Posterior cingulate gyrus (tissue), 11 donors: ENCODE measurements around the gene ANK2.

Source experiments
- DNase-seq, 10 donors: peaks; one replicate each; pipeline versions ENCODE4 v3.0.0 to v3.0.0-alpha.2; 2020 to 2021; ENCODE audit warnings: mixed read lengths in 3 of 10
- intact Hi-C: fragments of 100-400 bp; cut with DNase I; formaldehyde crosslinking; loops from one replicate; pipeline ENCODE4 v1.15.1; 2023

Gene ANK2

GRCh38 chr4:113410686-113411085 is 361.2 kb downstream of the ANK2 start:
- intact Hi-C loops: no loop called here

DNA sequence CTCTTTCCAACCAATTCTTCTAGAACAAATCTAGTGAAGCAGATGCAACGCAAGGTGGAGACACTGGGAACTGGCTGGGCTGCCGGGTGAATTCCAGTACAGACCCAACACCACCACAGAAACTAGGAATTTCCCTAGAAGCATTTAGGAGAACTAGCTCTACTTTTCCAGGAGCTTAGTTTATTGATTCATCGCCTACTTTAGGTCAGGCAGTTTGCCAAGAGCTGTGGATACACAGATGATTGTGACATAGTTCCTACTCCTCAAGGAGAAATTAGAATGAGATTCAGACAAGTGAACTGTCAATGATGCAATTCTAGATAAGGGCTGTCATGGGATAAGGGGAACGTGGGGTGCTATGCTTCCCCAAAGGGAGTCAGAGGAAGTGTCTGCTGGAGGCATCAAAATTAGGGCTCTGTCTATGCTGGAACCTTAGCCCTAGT is 362.1 kb downstream of the ANK2 start:
- intact Hi-C loops: no loop called here
- no peak for DNase-seq

More at GRCh38 chr4:113410686-113411085, 361.2 kb downstream of the ANK2 start:
- no peak for DNase-seq

DNA sequence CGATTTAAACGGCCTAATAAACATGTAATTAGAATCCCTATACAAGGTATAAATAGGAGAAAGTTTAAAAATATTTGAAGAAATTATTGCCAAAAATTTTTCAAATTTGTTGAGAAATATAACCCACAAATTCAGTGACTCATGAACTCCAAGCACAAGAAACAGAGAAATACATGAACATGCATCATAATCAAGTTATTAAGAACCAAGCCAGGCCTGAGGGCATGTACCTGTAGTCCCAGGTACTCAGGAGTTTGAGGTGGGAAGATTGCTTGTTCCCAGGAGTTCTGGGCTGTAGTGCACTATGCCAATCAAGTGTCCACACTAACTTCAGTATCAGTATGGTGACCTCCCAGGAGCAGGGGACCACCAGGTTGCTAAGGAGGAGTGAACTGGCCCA is 370.2 kb downstream of the ANK2 start:
- DNase-seq: no peak
- intact Hi-C loops: no loop called here

DNA sequence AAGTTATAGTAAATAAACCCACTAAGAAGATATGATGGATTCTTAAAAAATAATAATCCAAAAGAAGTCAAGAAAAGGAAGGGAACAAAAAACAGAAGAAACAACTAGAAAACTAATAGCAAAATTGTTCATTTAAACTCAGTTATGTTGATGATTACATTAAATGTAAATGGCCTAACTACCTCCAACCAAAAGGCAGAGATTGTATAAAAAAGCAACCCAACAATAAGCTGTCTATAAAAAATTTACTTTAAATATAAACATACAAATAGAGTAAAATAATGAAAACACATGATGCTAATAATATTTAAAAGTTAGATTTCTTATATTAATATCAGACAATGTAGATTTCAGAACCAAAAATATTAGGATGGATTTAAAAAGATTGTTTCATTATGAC is 371.5 kb downstream of the ANK2 start:
- intact Hi-C loops: no loop called here
- no peak for DNase-seq

DNA sequence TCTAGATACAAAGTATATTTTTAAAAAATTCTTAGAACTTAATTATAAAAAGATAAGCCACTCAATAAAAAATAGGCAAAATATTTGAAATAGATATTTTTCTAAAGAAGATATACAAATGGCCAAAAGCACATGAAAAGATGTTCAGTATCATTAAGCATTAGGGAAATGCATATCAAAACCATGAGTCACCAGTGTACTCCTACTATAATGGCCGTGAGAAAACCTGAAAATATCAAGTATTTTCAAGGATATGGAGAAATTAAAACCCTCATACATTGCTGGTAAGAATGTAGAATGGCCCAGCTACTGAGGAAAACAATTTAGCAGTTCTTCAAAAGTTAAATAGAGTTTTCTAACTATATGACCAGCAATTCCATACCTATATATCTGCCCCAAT is 374.2 kb downstream of the ANK2 start:
- intact Hi-C loops: no loop called here
- no peak for DNase-seq

- intact Hi-C loops: no loop called here
- no peak for DNase-seq
These were observed 383.7 kb downstream of the ANK2 start for GRCh38 chr4:113433116-113433515.
